ENCODE data around the gene EML5.

EML5 gene

GRCh38 chr14:88613552-88614010, 179.2 kb downstream of the EML5 start:
- ChIA-PET POLR2A (no interaction called here), CTCF (interaction anchor here (0.7 kb wide), 1 partner anchor 582 kb away, joined by 3 read pairs; no protein-coding TSS in a partner anchor)
- H3K9me3 ChIP-seq (ENCODE audit: control insufficient read depth, insufficient read depth, low read depth, low read length) = no peaks in the 10 kb centered on the region
- H3K4me1 ChIP-seq (ENCODE audit: control insufficient read depth, insufficient read depth, low read length) = peaks cover 3% of the 10 kb centered on the region; the same call in 1 of the 2 replicates
- H3K36me3 ChIP-seq (ENCODE audit: control insufficient read depth in 2 of 2, insufficient read depth in 1 of 2, low read length in 2 of 2) = peaks cover 61 to 75% of the 10 kb centered on the region in 2 experiments
- TF ChIP-seq ZXDB (tag by site-specific recombination; IDR thresholded peaks at IDR 0.05) = no peak
- TF ChIP-seq SP7 (tag by site-specific recombination; IDR thresholded peaks at IDR 0.05) = no peak
- TF ChIP-seq ZIC2 (tag by site-specific recombination; IDR thresholded peaks at IDR 0.05) = no peak
- TF ChIP-seq ZNF513 (tag by site-specific recombination; IDR thresholded peaks at IDR 0.05) = no peak
- TF ChIP-seq ZNF830 (tag by site-specific recombination; IDR thresholded peaks at IDR 0.05; ENCODE audit: low read depth) = no peak
- no peak overlapping the region for H3K4me3 ChIP-seq (ENCODE audit: low read depth, low read length)
- H3K27ac ChIP-seq (ENCODE audit: extremely low read depth, low read depth, low read length) = no peak overlapping the region

- no peak for TF ChIP-seq ZNF585B (tag by site-specific recombination; IDR thresholded peaks at IDR 0.05)
- TF ChIP-seq HIC1 (tag by site-specific recombination; IDR thresholded peaks at IDR 0.05) = no peak
- TF ChIP-seq CTCF (tag by site-specific recombination; IDR thresholded peaks at IDR 0.05) = no peak
- no peak for TF ChIP-seq ZNF266 (tag by site-specific recombination; IDR thresholded peaks at IDR 0.05; ENCODE audit: low read depth)
- Histone ChIP-seq H3K36me3 (ENCODE audit: control insufficient read depth in 2 of 2, insufficient read depth in 1 of 2, low read length in 2 of 2) (peaks cover 67 to 81% of the 10 kb centered on the region in 2 experiments), H3K4me1 (ENCODE audit: control insufficient read depth, insufficient read depth, low read length) (peaks cover 3% of the 10 kb centered on the region; the same call in 1 of the 2 replicates), H3K4me3 (ENCODE audit: low read depth, low read length) (no peak overlapping the region), H3K27ac (ENCODE audit: extremely low read depth, low read depth, low read length) (no peak overlapping the region), H3K9me3 (ENCODE audit: control insufficient read depth, insufficient read depth, low read depth, low read length) (no peaks in the 10 kb centered on the region)
- ChIA-PET POLR2A (no interaction called here), CTCF (interaction anchor here (0.7 kb wide), 1 partner anchor 50 kb away, joined by 4 read pairs; no protein-coding TSS in a partner anchor)
These were observed 179.8 kb downstream of the EML5 start for GRCh38 chr14:88612981-88613380.

GRCh38 chr14:88611878-88612277, 180.9 kb downstream of the EML5 start:
- CTCF ChIA-PET = no interaction called here
- Histone ChIP-seq H3K4me1 (ENCODE audit: control insufficient read depth, insufficient read depth, low read length) (peaks cover 3% of the 10 kb centered on the region; the same call in 1 of the 2 replicates), H3K4me3 (ENCODE audit: low read depth, low read length) (no peak overlapping the region), H3K36me3 (ENCODE audit: control insufficient read depth in 2 of 2, insufficient read depth in 1 of 2, low read length in 2 of 2) (peaks cover 69 to 92% of the 10 kb centered on the region in 2 experiments), H3K27ac (ENCODE audit: extremely low read depth, low read depth, low read length) (no peak overlapping the region), H3K9me3 (ENCODE audit: control insufficient read depth, insufficient read depth, low read depth, low read length) (no peaks in the 10 kb centered on the region)
- no peak for TF ChIP-seq GFI1B (tag by site-specific recombination; IDR thresholded peaks at IDR 0.05)
- POLR2A ChIA-PET = no interaction called here

- Histone ChIP-seq H3K9me3 (ENCODE audit: control insufficient read depth, insufficient read depth, low read depth, low read length) (no peaks in the 10 kb centered on the region), H3K27ac (ENCODE audit: extremely low read depth, low read depth, low read length) (no peak overlapping the region), H3K4me3 (ENCODE audit: low read depth, low read length) (no peak overlapping the region), H3K4me1 (ENCODE audit: control insufficient read depth, insufficient read depth, low read length) (no peaks in the 10 kb centered on the region), H3K36me3 (ENCODE audit: control insufficient read depth in 2 of 2, insufficient read depth in 1 of 2, low read length in 2 of 2) (peaks cover 86 to 97% of the 10 kb centered on the region in 2 experiments)
- POLR2A ChIA-PET = no interaction called here
- TF ChIP-seq HOXD13 (CRISPR knock-in tag; IDR thresholded peaks at IDR 0.05; ENCODE audit: borderline replicate concordance) = no peak
- TF ChIP-seq TSHZ1 (tag by site-specific recombination; IDR thresholded peaks at IDR 0.05; ENCODE audit: borderline replicate concordance) = no peak
- TF ChIP-seq ZNF10 (tag by site-specific recombination; IDR thresholded peaks at IDR 0.05) = no peak
- TF ChIP-seq ZNF776 (tag by site-specific recombination; IDR thresholded peaks at IDR 0.05; ENCODE audit: borderline replicate concordance) = no peak
- no peak for TF ChIP-seq ZNF561 (tag by site-specific recombination; IDR thresholded peaks at IDR 0.05; ENCODE audit: borderline replicate concordance)
- TF ChIP-seq ZXDB (tag by site-specific recombination; IDR thresholded peaks at IDR 0.05) = no peak
- TF ChIP-seq ZNF580 (tag by site-specific recombination; IDR thresholded peaks at IDR 0.05) = no peak
- CTCF ChIA-PET = no interaction called here
These were observed 184.9 kb downstream of the EML5 start for GRCh38 chr14:88607829-88608228.

Data from HEK293 (cell line).